Measurements from ENCODE around the gene CHD5.
"Not testable (repeated sequence)": the region's sequence is repeated elsewhere in the genome, so short reads cannot be mapped to it uniquely, and the experiment has no call there.

Gene CHD5

DNA sequence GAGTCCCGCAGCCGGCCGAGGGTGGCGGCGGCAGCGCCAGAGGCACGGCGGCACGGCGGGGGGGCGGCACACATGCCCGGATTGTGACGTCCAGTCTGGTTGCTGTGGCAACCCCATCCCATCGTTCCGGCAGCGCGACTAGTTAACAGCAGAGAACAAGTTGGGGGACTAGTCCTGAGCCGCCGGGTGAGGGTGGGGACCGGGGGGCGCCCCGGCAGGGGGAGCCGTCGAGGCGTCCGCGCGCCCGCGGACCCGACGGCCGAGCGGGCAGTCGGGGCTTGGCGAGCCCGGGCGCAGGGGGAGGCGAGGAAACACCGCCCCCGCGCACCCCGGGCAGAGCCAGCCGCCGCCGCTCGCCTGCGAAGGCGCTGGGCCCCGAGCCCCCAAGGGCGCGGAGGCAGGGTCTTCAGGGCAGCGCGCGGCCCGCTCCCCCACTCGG lies at the start of gene CHD5:
TSS of gene CHD5 (minus strand) at position 54 of the 439 bp plus-strand sequence. CDS start 298 bp downstream, outside the sequence.
- no peak for DNase-seq (ENCODE audit: low read depth)

- DNase-seq (ENCODE audit: low read depth), result no peak
These were observed 45.5 kb upstream of the CHD5 start for GRCh38 chr1:6225651-6226050.

DNA sequence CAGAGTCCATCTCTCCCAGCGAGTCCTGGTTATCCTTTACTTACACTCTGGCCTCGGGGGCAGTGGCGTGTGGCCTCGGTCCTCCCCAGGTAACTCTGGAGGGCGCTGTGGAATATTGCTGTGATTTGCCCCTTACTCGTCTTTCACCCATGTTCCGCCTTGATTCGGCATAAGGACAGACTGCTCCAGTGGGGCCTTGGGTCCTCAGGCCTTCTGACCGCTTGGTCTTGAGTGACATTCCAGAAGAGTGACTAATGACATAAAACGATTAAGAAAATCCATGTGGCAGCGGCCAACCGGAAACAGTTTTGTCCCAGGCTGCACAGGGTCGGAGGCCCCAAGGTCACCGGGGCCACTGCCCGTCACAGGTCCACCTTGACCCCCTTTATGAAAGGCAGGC lies 44.6 kb upstream of the CHD5 start:
- no peak for DNase-seq (ENCODE audit: low read depth)

DNA sequence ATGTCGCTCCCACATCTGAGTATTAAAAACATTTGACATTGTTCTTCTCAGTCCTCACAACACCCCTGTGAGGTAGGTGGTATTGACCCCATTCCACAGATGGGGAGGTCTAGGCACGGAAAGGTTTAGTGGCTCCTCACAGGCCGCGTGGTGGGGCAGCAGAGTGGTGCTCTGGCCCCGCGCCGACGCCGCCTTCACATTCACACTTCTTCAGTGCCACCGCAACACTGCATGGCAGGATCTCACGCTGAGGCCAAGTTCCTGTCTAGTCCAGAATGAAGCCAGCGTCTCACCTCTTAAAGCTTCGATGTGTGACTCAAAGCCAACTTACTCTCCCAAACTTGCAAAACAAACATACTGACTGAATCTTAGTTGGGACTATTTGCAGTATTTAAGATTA lies 43.5 kb upstream of the CHD5 start:
- no peak for DNase-seq (ENCODE audit: low read depth)

- DNase-seq (ENCODE audit: low read depth), result no peak
These were observed 42.5 kb upstream of the CHD5 start for GRCh38 chr1:6222636-6223035.

- DNase-seq (ENCODE audit: low read depth), result no peak
These were observed 41.2 kb upstream of the CHD5 start for GRCh38 chr1:6221210-6221784.

DNA sequence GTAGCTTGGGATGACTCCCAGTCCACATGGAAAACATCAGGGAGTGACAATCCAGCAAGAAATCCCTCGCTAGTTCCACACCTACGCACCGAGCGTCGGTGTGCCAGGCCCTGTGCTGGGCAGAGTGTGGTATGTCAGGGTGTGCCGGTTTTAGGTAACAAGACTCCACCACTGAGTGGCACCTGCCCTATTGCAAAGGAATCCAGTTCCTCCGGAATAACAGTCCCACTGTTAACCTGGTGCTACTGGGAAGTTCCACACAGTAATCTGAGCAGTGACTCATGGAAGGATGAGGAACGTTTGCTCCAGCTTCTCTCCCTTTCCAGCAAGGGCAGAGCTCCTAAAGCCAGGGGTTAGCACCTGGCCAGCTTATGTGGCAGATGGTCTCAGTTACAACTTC lies 40.1 kb upstream of the CHD5 start:
- no peak for DNase-seq (ENCODE audit: low read depth)

DNA sequence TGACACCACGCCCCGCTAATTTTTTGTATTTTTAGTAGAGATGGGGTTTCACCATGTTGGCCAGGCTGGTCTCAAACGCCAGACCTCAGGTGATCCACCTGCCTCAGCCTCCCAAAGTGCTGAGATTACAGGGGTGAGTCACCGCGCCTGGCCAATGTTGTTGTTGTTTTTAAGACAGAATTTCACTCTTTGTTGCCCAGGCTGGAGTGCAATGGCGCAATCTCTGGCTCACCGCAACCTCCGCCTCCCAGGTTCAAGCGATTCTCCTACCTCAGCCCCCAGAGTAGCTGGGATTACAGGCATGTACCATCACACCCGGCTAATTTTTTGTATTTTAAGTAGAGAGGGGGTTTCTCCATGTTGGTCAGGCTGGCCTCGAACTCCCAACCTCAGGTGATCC lies 39.5 kb upstream of the CHD5 start:
- DNase-seq (ENCODE audit: low read depth), result not testable (repeated sequence)

- no peak for DNase-seq (ENCODE audit: low read depth)
These were observed 38.4 kb upstream of the CHD5 start for GRCh38 chr1:6218375-6219164.

DNA sequence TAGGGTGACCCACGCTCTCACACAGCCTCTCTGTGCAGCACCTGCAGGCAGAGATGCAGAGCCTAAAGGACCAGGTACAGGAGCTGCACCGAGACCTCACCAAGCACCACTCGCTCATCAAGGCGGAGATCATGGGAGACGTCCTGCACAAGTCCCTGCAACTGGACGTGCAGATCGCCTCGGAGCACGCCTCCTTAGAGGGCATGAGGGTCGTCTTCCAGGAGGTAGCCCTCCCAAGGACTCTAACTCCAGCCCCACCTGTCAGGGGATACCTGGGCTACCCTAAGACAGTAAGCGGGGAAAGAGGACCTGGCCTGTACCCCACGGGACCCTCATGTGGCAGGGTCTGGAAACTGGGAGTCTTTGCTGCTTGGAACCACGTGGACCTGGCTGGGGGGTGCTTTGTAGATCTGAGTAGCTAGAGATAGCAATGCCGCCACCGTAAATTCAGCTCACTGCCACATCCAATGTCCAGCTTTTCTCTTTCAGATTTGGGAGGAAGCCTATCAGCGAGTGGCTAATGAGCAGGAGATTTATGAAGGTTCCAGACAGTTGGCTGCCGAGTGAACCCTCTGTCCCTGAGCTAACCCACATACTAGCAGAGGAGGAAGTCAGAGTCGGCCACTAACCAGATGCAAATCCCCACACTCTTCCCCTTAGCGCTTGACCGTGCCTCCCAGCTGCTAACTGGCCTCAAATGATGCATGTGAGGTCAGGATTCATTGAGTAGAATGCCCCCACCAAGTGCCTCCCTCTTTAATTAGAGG lies 32.3 kb upstream of the CHD5 start:
- DNase-seq (ENCODE audit: low read depth), result no peak

DNA sequence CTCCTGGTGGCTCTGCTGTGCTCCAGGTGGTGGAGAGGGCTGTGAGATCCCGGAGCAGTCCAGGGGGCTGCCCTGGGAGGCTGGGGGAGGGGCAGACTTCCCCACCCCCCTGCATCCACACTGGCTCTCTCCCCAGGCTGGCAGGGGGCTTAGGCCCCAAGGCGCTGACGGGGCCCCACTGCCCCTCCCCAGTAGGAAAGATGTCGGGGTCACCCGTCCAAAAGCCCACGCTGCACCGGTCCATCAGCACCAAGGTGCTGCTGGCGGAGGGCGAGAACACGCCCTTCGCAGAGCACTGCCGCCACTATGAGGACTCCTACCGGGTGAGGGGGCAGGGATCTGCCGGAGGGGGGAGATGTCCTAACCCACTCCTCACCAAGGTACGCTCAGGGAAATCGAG lies 31.6 kb upstream of the CHD5 start:
- no peak for DNase-seq (ENCODE audit: low read depth)

- no peak for DNase-seq (ENCODE audit: low read depth)
These were observed 30.7 kb upstream of the CHD5 start for GRCh38 chr1:6210591-6211355.

DNA sequence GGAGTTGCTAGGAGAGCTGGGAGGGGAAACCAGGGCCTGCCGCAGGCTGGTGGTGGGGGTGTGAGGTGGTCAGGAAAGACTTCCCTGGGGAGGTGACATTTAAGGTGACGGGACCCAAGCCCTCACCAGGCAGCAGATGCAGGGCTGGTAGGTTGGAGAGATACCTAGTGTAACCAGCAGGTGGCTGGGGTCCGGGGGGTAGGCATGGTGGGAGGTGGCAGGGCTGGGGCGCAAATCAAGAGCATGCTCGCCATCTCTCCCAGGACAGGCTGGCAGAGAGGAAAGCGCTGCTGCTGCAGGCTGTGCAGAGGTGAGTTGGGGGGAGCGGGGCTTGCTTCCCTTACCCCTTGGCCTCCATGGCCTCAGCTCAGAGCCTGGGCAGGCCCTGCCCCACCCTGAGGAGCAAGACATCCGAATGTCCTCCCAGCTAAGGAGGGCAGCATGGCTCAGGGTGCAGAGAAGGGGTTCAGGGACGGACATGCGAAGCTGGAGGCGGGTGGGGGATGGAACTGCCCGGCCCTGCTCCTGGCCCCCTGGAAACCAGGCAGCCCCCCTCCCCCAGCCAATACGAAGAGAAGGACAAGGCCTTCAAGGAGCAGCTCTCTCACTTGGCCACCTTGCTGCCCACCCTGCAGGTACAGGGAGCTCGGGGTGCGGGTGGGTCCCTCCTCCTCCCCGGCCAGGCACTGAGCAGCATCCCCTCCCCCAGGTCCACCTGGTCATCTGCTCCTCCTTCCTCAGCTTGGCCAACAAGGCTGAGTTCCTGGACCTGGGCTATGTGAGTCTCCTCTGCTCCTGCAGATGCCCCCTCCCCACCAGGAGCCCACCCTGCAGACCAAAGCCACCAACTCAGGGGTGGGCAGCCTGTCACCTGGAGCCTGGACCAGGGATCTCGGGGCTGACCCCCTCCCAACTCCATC lies 29.8 kb upstream of the CHD5 start:
- no peak for DNase-seq (ENCODE audit: low read depth)

DNA sequence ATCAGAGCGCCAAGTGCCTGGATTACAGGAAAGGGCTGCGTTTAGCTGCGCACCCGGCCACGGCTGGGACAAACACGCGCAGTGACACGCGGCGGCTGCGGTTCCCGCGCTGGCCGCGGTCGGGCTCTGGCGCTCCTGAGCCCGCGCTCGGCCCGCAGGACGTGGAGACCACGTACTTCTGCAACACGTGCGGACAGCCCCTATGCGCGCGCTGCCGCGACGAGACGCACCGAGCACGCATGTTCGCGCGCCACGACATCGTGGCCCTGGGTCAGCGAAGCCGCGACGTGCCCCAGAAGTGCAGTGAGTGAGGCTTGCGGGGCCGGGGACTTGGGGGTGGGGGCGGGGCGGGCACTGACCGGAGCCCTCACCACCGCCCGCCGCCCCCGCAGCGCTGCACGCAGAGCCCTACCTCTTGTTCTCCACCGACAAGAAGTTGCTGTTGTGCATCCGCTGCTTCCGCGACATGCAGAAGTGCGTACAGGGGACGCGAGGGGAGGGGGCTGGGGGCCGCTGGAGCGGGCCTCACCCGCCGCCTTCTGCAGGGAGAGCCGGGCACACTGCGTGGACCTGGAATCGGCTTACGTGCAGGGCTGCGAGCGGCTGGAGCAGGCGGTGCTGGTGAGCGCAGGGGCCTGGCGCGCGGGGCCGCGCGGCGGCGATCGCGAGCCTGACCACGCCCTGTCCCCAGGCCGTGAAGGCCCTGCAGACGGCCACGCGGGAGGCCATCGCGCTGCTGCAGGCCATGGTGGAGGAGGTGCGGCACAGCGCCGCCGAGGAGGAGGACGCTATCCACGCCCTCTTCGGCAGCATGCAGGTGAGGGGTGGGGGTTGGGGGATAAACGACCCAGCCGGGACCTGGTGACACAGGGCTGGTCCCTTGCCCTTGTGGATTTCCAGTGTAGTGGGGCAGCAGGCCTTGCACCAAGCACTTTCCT lies 28.9 kb upstream of the CHD5 start:
- DNase-seq (ENCODE audit: low read depth), result no peak

DNA sequence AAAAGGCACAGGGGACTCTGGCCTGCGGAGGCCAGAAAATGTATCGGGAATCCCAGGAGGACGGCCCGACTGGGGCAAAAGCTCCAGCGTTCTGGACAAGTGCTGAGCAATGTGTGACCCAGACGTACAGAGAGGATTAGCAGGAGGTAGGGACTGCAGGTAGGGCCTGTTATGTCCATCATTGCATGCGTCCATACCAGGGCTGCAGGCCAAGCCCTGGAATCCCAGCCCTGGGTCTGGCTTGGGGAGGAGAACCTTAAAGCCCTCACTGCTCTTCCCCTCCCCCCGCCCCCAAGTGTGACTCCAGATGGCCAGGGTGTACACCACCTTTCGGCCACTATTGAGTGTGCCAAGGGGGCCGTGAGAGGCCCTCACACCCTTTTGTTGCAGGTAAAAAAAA lies 27.8 kb upstream of the CHD5 start:
- DNase-seq (ENCODE audit: low read depth), result no peak

GRCh38 chr1:6207075-6207885 lies 27.2 kb upstream of the CHD5 start:
- DNase-seq (ENCODE audit: low read depth), result no peak

DNA sequence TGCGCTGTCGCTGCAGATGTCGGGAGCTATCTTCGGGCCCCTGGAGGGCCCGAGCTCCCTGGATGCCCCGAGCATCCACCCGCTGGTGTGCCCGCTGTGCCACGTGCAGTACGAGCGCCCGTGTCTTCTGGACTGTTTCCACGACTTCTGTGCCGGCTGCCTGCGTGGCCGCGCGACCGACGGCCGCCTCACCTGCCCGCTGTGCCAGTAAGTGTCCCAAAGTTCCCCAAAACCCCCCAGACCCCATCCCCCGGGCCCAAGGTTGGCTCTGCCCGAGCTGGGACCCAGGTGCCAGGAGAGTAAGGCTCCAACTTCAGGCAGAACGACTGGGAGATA lies 26.4 kb upstream of the CHD5 start:
- no peak for DNase-seq (ENCODE audit: low read depth)

GRCh38 chr1:6205849-6206519 lies 25.9 kb upstream of the CHD5 start, which contains the start of gene RNF207:
TSS of gene RNF207 (plus strand) at chr1:6206119. CDS start at chr1:6206536, 417 bp downstream.
- DNase-seq (ENCODE audit: low read depth), result no peak

GRCh38 chr1:6202256-6202655 lies 22.1 kb upstream of the CHD5 start:
- DNase-seq (ENCODE audit: low read depth), result no peak

Measured in GM04503 (cell line).